HG02840 (cell line): ENCODE measurements around the gene MRPS5.

Experiments used
- ATAC-seq: cut with Tn5 transposase; IDR thresholded peaks from one replicate; pipeline ENCODE4 v1.9.1; 2021; ENCODE audit warnings: mild to moderate bottlenecking, moderate library complexity, moderate number of reproducible peaks; ENCODE audit not compliant: unreplicated experiment, low FRiP score

The MRPS5 gene

DNA sequence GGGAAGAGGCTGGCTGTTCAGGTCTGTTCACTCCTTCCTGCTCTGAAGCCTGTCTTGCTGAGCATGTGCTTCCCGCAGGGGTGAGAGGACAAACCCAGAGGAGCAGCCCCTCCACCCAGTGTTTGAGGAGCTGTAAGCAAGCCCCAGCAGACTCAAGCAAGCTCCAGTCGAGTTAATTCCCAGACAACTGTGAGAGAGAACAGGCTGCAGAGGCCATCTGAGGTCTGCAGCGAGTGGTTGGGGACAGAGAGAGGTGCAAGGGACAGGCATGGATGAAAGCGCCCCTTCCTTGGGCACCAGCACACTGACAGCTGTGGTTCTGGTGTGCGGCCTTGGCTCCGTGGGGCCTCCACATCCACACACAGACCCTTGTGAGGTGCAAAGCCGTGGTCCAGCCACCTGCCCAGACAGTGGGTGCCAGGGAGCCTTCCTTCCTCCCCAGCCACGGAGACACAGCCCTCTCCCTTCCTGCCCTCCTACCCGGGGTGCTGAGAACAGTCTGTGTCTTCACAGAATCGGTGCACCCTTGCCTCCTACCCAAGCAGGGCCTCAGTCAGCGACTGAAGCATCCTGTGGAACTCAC is 59.9 kb downstream of the MRPS5 start:
- ATAC-seq: no peak

- ATAC-seq: no peak
These were observed 60.5 kb downstream of the MRPS5 start for GRCh38 chr2:95061119-95061512.

GRCh38 chr2:95060446-95061118 is 61.0 kb downstream of the MRPS5 start:
- ATAC-seq: no peak

- ATAC-seq: no peak
These were observed 61.8 kb downstream of the MRPS5 start for GRCh38 chr2:95059656-95060370.

DNA sequence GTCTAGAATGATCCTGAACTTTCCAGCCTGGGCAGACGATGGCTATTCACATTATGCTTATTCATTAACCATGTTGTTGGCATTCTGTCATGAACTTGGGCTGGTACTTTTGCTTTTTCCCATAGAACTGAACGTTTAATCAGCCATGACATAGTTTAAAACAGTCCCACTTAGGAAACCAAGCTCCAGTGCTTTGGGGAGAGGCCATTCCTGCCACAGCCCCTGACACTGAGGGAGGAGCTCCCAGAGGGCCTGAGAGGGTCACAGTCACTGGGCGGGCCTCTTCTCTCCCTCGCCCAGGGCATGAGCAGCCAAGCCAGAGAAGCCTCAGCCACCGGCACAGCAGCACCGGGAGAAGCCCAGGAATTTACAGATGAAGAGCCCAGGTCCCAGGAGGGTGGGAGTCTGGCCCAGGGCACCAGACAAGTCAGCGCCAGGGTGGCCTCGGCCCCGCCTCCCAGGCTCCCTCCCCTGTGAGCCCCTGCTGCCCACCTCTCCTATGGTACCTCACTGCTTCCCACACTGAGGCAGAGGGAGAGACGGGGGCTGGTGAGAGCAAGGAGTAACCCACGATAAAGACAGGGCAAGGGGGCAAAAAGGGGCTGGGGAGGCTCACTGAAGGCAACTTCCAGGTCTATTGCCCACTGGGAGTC is 62.5 kb downstream of the MRPS5 start:
- ATAC-seq: no peak

- no peak for ATAC-seq
These were observed 63.1 kb downstream of the MRPS5 start for GRCh38 chr2:95058466-95058988.

- ATAC-seq: no peak
These were observed 63.9 kb downstream of the MRPS5 start for GRCh38 chr2:95057535-95058370.

DNA sequence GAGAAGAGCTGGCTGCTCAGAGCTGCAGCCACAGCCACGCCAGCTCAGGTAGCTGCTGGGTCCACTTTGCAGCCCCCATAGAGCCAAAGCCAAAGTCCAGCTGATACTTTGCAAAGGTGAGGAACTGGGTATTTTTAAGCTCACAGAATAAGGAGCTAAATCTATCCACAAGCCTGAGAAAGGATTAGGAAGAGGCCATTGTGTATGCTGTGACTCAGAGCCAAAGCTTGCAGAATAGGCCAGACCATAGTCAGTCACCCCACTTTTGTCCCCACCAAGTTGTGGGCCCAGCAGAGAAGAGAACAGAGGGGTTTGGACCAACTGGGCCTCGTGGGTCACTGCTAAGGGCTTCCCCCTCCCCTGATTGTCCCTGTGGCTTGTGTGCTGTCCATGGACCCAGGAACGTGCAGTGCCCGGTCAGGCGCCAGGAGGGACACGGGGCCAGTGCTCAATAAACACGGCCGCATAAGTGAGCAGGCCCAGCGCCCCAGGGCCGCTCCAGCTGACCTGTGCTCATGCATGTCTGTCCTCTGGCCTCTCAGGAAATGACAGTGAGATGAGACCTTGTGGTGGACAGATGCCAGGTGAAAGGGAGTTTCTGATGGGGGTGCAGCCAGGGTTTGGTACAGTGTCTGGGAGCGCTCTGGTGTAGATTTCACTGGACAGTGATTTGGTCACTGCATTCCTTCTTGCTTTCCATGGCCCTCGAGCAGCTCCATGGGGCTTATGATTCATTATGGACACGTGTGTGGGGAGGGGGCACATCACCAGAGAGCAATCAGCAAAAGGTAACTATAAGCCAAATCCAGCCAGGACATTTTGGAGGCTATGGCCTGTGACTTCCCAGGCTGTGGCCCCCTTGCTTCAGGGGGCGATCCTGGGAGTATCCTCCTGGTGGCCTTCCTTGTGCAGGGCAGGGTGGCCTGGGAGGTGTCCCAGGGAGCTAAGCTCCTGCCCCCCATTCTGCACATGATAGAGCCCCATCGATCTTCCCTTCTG is 64.8 kb downstream of the MRPS5 start:
- no peak for ATAC-seq

DNA sequence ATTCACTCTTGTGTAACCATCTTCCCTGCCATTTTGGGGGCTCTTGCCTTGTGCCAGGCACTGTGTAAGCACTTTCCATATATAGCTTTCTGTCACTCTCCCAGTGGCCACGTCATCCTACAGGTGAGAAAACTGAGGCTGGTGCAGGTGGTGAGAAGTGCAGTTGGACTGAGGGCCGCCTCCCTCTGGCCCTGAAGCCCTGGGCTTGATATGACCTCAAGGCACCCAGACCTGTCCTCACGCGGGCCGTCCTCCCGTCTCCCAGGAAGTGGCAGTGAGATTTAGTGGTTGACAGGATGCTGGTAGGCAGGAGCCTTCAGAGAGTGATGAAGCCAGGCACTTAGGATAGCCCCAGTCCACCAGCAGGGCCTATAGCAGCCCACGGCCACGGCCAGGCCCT is 65.6 kb downstream of the MRPS5 start:
- ATAC-seq: no peak

- no peak for ATAC-seq
These were observed 66.3 kb downstream of the MRPS5 start for GRCh38 chr2:95055262-95055661.

DNA sequence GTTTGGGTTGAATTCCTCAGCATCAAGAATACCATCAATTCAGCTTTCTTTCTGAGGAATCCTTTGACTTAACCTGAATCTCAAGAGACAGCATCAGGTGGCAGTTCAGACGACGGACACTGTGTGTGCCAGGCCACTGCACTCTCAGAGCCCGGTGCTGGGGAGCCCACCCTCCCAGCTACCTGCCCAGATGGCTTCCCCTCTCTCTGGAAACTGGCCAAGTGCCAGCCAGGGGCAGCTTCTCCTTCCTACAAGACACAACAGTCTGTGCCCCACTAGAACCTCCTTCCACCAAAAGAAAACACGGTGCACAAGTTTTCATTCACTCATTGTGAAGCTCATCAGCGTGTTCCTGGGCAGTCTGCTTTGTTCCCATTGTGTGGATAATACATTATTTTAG is 67.6 kb downstream of the MRPS5 start:
- no peak for ATAC-seq

DNA sequence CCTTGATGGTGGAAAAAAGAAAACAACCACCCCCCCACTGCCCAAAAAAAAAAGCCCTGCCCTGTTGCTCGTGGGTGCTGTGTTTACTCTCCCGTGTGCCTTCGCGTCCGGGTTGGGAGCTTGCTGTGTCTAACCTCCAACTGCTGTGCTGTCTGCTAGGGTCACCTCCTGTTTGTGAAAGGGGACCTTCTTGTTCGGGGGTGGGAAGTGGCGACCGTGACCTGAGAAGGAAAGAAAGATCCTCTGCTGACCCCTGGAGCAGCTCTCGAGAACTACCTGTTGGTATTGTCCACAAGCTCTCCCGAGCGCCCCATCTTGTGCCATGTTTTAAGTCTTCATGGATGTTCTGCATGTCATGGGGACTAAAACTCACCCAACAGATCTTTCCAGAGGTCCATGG is 68.1 kb downstream of the MRPS5 start:
- no peak for ATAC-seq

DNA sequence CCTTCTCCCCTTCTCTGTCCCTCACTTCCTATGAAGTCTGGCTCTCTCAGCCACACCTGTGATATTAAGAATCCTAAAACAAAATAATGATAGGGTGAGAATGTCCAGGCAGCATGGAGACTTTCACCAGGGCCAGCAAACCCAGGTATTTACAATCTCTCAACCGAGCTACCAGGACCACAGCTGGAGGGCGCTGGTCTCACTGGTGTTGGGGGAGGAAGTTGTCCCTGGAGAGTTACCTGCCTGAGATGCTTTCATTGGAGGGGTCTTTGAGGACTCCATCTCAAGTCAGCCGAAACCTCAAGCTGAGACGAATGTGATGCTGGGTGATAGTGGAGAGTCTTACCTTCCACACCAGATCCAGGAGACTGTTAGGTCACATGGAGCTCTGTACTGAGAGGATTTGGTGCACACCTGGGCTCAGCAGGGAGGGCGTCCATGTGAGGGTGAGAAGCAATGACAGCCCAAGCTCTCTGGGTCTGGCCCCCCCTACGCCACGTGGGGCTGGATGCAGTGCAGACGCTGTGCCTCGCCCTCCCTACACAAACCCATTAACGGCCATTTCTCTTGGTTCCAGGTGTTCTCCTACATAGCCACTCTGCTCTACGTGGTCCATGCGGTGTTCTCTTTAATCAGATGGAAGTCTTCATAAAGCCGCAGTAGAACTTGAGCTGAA is 68.7 kb downstream of the MRPS5 start:
- no peak for ATAC-seq

DNA sequence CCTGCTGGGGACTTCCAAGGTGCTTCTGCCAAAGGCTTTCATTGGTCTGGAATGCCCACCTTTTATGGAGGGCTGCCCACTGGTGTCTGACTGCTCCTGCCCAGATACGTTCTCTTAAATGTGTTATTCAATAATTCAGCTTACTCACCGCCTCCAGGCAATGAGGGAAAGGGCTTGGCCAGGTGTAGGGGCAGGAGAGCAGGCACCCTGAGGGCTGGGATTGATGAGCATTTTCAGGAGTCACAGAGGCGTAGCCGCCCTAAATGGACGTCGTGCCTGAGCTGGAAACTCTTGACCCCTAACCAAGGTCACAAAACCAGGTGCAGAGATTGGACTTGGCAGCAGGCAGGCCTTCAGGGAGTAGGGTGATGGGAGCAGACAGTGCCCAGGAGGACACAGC is 69.3 kb downstream of the MRPS5 start:
- ATAC-seq: no peak

DNA sequence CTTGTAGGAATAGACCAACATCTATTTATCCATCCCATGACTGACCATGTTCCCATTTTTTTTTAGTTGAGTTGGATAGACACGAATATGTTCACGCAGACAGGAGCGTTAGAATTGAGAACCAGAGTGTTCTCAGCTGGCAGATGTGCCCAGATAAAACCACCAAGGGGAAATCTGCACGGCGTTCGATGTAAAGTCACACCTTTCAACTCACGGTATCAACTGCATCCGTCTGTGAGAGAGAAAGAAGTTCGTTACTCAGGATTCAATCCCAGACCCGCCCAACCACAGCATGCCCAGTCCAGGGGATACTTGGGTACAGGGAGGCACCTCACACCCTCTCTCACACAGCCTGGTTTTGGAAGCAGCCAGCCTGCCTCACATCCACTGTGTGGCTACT is 70.0 kb downstream of the MRPS5 start:
- no peak for ATAC-seq

- no peak for ATAC-seq
These were observed 71.0 kb downstream of the MRPS5 start for GRCh38 chr2:95050385-95051300.

GRCh38 chr2:95049961-95050360 is 71.6 kb downstream of the MRPS5 start:
- no peak for ATAC-seq

- ATAC-seq: no peak
These were observed 72.0 kb downstream of the MRPS5 start for GRCh38 chr2:95049683-95049955.
